ENCODE measurements around the gene TOGARAM2.
A peak's percentile ranks its signal among the peaks of the same experiment; 100 is the strongest.

The TOGARAM2 gene

GRCh38 chr2:29000481-29000880 lies 19.4 kb downstream of the TOGARAM2 start:
- DNase-seq (ENCODE audit: low read depth) = no peak

- DNase-seq (ENCODE audit: low read depth) = no peak
Measured at GRCh38 chr2:29000956-29001355, 19.9 kb downstream of the TOGARAM2 start.

GRCh38 chr2:29001806-29002205 lies 20.7 kb downstream of the TOGARAM2 start:
- no peak for DNase-seq (ENCODE audit: low read depth)

- DNase-seq (ENCODE audit: low read depth) = no peak
Measured at GRCh38 chr2:29004755-29005154, 23.7 kb downstream of the TOGARAM2 start.

GRCh38 chr2:29005331-29005730 lies 24.2 kb downstream of the TOGARAM2 start:
- no peak for DNase-seq (ENCODE audit: low read depth)

- no peak for DNase-seq (ENCODE audit: low read depth)
Measured at GRCh38 chr2:29006092-29006979, 25.2 kb downstream of the TOGARAM2 start.

- no peak for DNase-seq (ENCODE audit: low read depth)
Measured at GRCh38 chr2:29006980-29007301, 25.8 kb downstream of the TOGARAM2 start.

- no peak for DNase-seq (ENCODE audit: low read depth)
Measured at GRCh38 chr2:29009270-29009669, 28.2 kb downstream of the TOGARAM2 start.

- peak; percentile 23 for DNase-seq (ENCODE audit: low read depth)
Measured at GRCh38 chr2:29009711-29010677, 28.9 kb downstream of the TOGARAM2 start.

- DNase-seq (ENCODE audit: low read depth) = peak; percentile 36
Measured at GRCh38 chr2:29010946-29011345, 29.8 kb downstream of the TOGARAM2 start.

GRCh38 chr2:29011418-29012060 lies 30.4 kb downstream of the TOGARAM2 start:
- peak; percentile 65 for DNase-seq (ENCODE audit: low read depth)

- DNase-seq (ENCODE audit: low read depth) = peak; percentile 37
Measured at GRCh38 chr2:29012211-29012681, 31.1 kb downstream of the TOGARAM2 start.

GRCh38 chr2:29013057-29013780 lies 32.1 kb downstream of the TOGARAM2 start:
- no peak for DNase-seq (ENCODE audit: low read depth)

- DNase-seq (ENCODE audit: low read depth) = no peak
Measured at GRCh38 chr2:29014331-29014730, 33.2 kb downstream of the TOGARAM2 start.

GRCh38 chr2:29014811-29015421 lies 33.8 kb downstream of the TOGARAM2 start:
- DNase-seq (ENCODE audit: low read depth) = peak; percentile 59

- DNase-seq (ENCODE audit: low read depth) = no peak
Measured at GRCh38 chr2:29015701-29016470, 34.8 kb downstream of the TOGARAM2 start.

GRCh38 chr2:29016504-29016903 lies 35.4 kb downstream of the TOGARAM2 start:
- DNase-seq (ENCODE audit: low read depth) = no peak

GRCh38 chr2:29017716-29018435 lies 36.8 kb downstream of the TOGARAM2 start:
- DNase-seq (ENCODE audit: low read depth) = no peak

- no peak for DNase-seq (ENCODE audit: low read depth)
Measured at GRCh38 chr2:29021886-29022285, 40.8 kb downstream of the TOGARAM2 start.

- no peak for DNase-seq (ENCODE audit: low read depth)
Measured at GRCh38 chr2:29022679-29023078, 41.6 kb downstream of the TOGARAM2 start.

Measured in activated gamma-delta T cell treated with anti-CD3 and anti-CD28 coated beads, Interleukin-2, amount 50 U/mL, for 16 hours (primary cell).